ENCODE measurements around the gene ANXA1. TPM values are rescaled to one million over a fixed set of nuclear protein-coding genes. Genes with fewer than 3 reads are reported as not detected.

Gene ANXA1, protein sequence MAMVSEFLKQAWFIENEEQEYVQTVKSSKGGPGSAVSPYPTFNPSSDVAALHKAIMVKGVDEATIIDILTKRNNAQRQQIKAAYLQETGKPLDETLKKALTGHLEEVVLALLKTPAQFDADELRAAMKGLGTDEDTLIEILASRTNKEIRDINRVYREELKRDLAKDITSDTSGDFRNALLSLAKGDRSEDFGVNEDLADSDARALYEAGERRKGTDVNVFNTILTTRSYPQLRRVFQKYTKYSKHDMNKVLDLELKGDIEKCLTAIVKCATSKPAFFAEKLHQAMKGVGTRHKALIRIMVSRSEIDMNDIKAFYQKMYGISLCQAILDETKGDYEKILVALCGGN
- total RNA-seq = 100 to 1,000 TPM in 3 of 9 donors, 10 to 100 TPM in 6; 29.4 to 139 (median 51.1) TPM
- 10 to 100 TPM; 52.7 to 89.9 TPM for polyA plus RNA-seq
- long read RNA-seq, donor 1, transcript ANXA1-201 (13 exons, 1,509 nt) = major isoform, 38 of 40 reads
- long read RNA-seq, donor 1, partial matches to known transcripts = 1 of 40 reads
- long read RNA-seq, donor 1, other reads (novel, unspliced or antisense) = 1 of 40 reads
- long read RNA-seq, donor 2, transcript ANXA1-201 (13 exons, 1,509 nt) = major isoform, 298 of 316 reads
- long read RNA-seq, donor 2, partial matches to known transcripts = 0 of 316 reads
- long read RNA-seq, donor 2, other reads (novel, unspliced or antisense) = 15 of 316 reads
- long read RNA-seq, donor 3, transcript ANXA1-201 (13 exons, 1,509 nt) = major isoform, 23 of 25 reads
- long read RNA-seq, donor 3, partial matches to known transcripts = 0 of 25 reads
- long read RNA-seq, donor 3, other reads (novel, unspliced or antisense) = 2 of 25 reads

DNA sequence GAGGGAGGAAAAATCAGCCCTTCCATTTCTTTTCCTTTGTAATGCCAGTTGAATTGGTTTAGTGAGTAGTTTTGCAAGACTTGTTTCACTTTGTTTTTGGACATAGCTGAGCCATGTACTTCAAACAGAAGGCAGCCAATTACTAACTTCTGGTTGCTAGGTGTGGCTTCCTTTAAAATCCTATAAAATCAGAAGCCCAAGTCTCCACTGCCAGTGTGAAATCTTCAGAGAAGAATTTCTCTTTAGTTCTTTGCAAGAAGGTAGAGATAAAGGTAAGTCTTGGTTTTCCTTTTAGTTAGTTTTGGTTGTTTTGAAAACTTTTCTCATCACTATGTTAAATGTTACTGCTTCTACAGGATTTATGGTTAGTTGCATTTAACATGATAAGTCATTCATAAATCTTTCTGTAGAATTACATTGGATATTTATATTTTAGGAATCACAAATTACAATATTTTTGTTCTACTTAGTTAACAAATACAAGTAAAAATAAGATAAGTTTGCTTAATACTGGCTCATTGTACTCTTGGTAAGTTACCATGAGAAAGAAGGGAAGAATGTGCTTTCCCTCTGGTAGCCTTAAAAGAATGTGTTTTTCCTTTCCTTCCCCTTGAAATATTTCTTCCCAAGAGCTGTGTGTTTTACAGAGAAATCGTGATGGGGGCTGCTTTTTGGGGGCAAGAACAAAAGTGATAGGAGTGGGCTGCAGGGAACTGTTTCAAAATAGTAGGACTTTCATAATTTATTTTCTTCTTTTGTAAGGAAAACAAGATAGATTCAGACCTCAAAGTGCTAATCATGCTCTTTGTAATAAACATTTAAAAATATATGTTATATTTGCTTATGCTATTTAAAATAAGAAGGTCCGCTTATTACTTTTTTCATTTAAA is at the start of gene ANXA1:
ANXA1 (plus strand) TSS at position 213 of the 890 bp plus-strand sequence. CDS start 6,671 bp downstream, outside the sequence.
- ATAC-seq (peak; percentile 62 to 90 (median 82)), DNase-seq (peak in 1 of 5 donors; percentile 13)

DNA sequence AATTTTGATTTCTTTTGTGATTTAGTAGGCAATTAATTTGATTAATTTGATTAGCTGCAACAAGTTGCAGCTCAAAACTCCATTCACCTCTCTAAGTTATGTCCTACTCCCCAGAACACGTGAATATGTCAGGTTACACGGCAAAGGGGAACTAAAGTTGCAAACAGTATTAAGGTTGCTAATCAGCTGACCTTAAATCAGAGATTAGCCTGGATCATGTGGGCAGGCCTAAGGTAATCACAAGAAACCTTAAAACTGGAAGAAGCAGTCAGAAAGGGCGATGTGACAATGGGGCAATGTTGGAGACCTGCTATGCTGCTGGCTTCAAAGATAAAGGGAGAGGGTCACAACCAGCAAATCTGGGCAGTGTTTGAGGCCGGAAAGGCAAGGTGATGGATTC is 47.3 kb upstream of the ANXA1 start:
- Histone ChIP-seq H3K27me3 (no peaks in the 10 kb centered on the region), H3K4me1 (no peaks in the 10 kb centered on the region), H3K36me3 (no peaks in the 10 kb centered on the region), H3K9me3 (no peaks in the 10 kb centered on the region), H3K27ac (no peak overlapping the region), H3K4me3 (no peak overlapping the region)
- intact Hi-C loops (cut with DNase I) = loop anchor here in 2 of 10 donors (2.0 kb wide), 2 partner anchors 72 to 80 kb away; no protein-coding TSS in a partner anchor
- 83 to 87% (median 85%) methylated on average over 4 of the region's 4 CpGs for WGBS, 4 donors
- TF ChIP-seq, protein P1, sequence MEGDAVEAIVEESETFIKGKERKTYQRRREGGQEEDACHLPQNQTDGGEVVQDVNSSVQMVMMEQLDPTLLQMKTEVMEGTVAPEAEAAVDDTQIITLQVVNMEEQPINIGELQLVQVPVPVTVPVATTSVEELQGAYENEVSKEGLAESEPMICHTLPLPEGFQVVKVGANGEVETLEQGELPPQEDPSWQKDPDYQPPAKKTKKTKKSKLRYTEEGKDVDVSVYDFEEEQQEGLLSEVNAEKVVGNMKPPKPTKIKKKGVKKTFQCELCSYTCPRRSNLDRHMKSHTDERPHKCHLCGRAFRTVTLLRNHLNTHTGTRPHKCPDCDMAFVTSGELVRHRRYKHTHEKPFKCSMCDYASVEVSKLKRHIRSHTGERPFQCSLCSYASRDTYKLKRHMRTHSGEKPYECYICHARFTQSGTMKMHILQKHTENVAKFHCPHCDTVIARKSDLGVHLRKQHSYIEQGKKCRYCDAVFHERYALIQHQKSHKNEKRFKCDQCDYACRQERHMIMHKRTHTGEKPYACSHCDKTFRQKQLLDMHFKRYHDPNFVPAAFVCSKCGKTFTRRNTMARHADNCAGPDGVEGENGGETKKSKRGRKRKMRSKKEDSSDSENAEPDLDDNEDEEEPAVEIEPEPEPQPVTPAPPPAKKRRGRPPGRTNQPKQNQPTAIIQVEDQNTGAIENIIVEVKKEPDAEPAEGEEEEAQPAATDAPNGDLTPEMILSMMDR (IDR thresholded peaks at IDR 0.05) = no peak
- no peak for TF ChIP-seq POLR2A (IDR thresholded peaks at IDR 0.05)
- no peak for ATAC-seq
- no peak for DNase-seq

More for the DNA sequence above, at the start of gene ANXA1:
- Histone ChIP-seq H3K27me3 (no peaks in the 10 kb centered on the region), H3K9me3 (no peaks in the 10 kb centered on the region), H3K27ac (peak within 1 kb of the TSS; percentile 18 to 89 (median 76)), H3K4me1 (peaks cover 0 to 73% (median 32%) of the 10 kb centered on the region in 12 donors), H3K36me3 (peaks cover 0 to 5% (median 0%) of the 10 kb centered on the region in 9 donors), H3K4me3 (peak within 1 kb of the TSS; percentile 16 to 70 (median 53))
- 25 to 35% (median 30%) methylated on average over 2 of the region's 2 CpGs for WGBS, 4 donors
- TF ChIP-seq, protein P1 (IDR thresholded peaks at IDR 0.05) = no peak
- peak in 1 of 2 donors; percentile 88 for TF ChIP-seq POLR2A (IDR thresholded peaks at IDR 0.05)
- intact Hi-C loops (cut with DNase I) = loop anchor here in 3 of 10 donors (1.0 to 10.0 kb wide), 3 partner anchors 19 to 787 kb away; partner anchors contain the start of gene ZFAND5 (in 1 of the 3)

DNA sequence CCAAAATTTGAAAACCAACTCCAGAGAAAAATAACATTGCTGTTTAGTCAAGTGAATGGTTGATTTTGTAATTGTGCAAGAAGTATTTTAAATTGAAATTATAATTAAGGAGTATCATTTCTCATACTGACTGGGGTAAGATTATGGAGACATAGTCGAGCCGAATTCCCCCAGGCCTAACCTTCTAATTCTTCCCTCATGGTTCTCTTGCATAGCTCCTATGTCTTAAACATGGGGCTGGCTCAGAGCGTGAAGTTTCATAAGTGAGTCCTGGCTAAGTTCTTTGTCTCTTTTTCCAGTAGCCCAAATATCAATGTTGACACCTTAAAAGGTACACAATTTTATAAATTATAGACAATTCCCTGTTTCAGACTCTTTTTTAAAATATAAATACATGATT is 46.7 kb upstream of the ANXA1 start:
- intact Hi-C loops (cut with DNase I) = loop anchor here in 5 of 10 donors (2.0 to 5.0 kb wide), 4 partner anchors 72 to 80 kb away; no protein-coding TSS in a partner anchor
- Histone ChIP-seq H3K27me3 (no peaks in the 10 kb centered on the region), H3K27ac (no peak overlapping the region), H3K36me3 (no peaks in the 10 kb centered on the region), H3K4me1 (no peaks in the 10 kb centered on the region), H3K9me3 (no peaks in the 10 kb centered on the region), H3K4me3 (no peak overlapping the region)
- ATAC-seq = no peak
- TF ChIP-seq, protein P1 (IDR thresholded peaks at IDR 0.05) = no peak
- no peak for TF ChIP-seq POLR2A (IDR thresholded peaks at IDR 0.05)
- no peak for DNase-seq
- 91 to 94% (median 93%) methylated on average over 3 of the region's 3 CpGs for WGBS, 4 donors
